ENCODE measurements around the gene COMMD7.

Gene COMMD7

DNA sequence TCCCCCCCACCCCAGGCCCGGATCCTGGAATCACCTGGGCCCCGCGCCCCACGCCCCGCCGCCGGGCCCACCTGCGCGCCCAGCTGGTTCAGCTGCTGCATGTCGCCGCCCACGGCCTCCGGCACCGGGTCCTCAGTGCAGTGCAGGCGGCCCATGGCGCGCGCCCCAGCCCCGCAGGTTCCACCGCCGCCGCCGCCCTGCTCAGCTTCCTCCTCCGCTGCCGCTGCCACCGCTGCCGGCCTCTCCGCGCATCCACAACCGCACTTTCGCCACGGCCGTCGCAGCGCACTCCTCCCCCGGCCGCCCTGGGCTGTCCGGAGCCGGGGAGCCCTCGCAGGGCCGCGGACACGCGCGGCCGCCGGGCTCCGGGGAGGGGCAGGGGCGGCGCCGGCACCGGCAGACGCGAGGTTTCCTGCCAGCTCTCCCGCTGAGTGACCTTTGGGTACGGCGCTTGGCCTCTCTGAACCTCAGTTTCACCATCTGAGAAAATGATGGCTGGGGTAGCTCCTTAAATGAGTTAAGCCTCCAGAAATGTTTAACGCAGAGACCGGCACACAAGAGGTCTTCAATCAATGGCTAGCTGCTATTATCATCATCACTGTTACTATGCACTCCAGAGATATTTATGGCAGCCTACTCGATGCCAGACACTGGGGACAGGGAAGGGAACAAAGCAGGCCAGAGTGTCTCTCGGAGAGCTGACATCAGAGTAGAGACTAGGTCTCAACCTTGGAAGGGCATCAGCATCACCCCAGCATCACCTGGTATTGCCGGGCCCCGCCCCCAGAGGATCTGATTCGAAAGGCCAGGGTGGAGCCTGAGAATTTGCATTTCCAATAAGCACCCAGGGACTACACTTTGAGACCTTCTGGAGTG lies at the start of gene COMMD7:
Gene COMMD7, minus strand, starts transcription at position 231 of the 876 bp plus-strand sequence. Its CDS starts 76 bp downstream, at position 155.
- H3K9ac ChIP-seq (ENCODE audit: low read depth, low read length), result peak within 1 kb of the TSS; percentile 76
- no peaks in the 10 kb centered on the region for H3K36me3 ChIP-seq (ENCODE audit: control insufficient read depth, insufficient read depth, low read length)
- H3K4me3 ChIP-seq (ENCODE audit: low read depth, low read length), result peak within 1 kb of the TSS; percentile 78
- no peaks in the 10 kb centered on the region for H3K27me3 ChIP-seq (ENCODE audit: control insufficient read depth, insufficient read depth, low read length)
- H3K4me1 ChIP-seq (ENCODE audit: control insufficient read depth, insufficient read depth, low read length), result peaks cover 10% of the 10 kb centered on the region
- no peaks in the 10 kb centered on the region for H3K9me3 ChIP-seq (ENCODE audit: control insufficient read depth, insufficient read depth, low read length)

DNA sequence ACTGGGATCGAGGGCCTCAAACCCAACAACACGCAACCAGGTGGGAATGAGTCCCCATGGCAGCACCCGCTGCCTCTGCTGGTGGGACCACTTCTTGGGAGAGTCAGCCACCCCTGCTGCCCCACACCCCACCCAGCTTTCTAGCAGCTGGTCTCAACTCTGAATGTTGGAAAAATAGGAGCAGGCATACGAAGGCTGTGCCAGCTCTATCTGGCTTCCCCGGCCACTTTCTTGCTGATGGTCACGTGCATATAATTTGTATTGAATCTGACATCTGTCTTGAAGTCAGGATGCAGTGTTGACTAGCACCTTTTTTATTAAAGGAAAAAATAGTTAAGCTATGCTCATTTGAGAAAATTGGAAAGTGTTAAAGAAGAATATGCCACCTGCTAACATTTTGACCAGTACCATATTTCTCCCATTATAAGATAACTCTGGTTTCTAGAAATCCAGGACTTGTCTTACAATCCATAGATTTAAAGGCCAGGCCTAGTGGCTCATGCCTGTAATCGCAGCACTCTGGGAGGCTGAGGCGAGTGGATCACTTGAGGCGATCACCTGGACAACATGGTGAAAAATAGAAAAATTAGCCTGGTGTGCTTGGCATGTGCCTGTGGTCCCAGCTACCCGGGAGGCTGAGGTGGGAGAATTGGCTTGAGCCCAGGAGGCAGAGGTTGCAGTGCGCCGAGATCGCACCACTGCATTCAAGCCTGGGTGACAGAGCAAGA lies 49.6 kb upstream of the COMMD7 start:
- no peak overlapping the region for H3K4me3 ChIP-seq (ENCODE audit: low read depth, low read length)
- no peak overlapping the region for H3K9ac ChIP-seq (ENCODE audit: low read depth, low read length)
- H3K27me3 ChIP-seq (ENCODE audit: control insufficient read depth, insufficient read depth, low read length), result no peaks in the 10 kb centered on the region
- peaks cover 3% of the 10 kb centered on the region for H3K4me1 ChIP-seq (ENCODE audit: control insufficient read depth, insufficient read depth, low read length)
- peaks cover 94% of the 10 kb centered on the region for H3K36me3 ChIP-seq (ENCODE audit: control insufficient read depth, insufficient read depth, low read length)
- H3K9me3 ChIP-seq (ENCODE audit: control insufficient read depth, insufficient read depth, low read length), result no peaks in the 10 kb centered on the region

DNA sequence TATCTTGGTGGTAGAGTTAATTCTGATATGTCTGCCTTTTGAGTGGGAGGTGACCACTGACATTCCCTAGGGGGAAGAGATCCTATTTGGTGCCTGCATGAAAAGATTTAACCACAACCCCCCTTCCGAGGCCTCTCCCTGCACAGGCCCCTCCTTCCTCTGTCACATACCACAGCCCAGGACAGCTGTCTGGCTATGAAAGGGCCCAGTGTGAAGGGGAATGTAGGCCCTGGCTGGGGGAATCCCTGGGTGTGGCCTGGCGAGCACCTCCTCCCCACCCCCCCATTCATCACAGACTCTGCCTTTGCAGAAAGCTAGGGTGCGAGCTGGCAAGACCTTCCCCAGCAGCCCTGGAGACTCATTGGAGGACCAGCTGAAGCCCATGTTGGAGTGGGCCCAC lies 49.0 kb upstream of the COMMD7 start:
- Histone ChIP-seq H3K27me3 (ENCODE audit: control insufficient read depth, insufficient read depth, low read length) (no peaks in the 10 kb centered on the region), H3K9me3 (ENCODE audit: control insufficient read depth, insufficient read depth, low read length) (no peaks in the 10 kb centered on the region), H3K4me3 (ENCODE audit: low read depth, low read length) (no peak overlapping the region), H3K36me3 (ENCODE audit: control insufficient read depth, insufficient read depth, low read length) (peaks cover 93% of the 10 kb centered on the region), H3K4me1 (ENCODE audit: control insufficient read depth, insufficient read depth, low read length) (peaks cover 3% of the 10 kb centered on the region), H3K9ac (ENCODE audit: low read depth, low read length) (no peak overlapping the region)

DNA sequence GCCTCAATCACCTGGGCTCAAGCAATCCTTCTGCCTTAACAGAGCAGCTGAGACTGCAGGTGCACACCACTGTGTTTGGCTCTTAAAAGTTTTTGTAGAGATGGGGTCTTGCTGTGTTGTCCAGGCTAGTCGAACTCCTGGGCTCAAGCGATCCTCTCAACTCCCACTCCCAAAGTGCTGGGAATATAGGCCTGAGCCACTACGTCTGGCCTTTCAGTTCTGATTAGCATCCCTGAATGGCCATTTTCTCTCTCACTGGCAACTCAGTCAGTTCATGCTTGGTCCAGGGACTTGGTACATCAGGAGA lies 47.4 kb upstream of the COMMD7 start:
- peaks cover 3% of the 10 kb centered on the region for H3K4me1 ChIP-seq (ENCODE audit: control insufficient read depth, insufficient read depth, low read length)

GRCh38 chr20:32789896-32790750 lies 46.9 kb upstream of the COMMD7 start:
- Histone ChIP-seq H3K9ac (ENCODE audit: low read depth, low read length) (no peak overlapping the region), H3K27me3 (ENCODE audit: control insufficient read depth, insufficient read depth, low read length) (no peaks in the 10 kb centered on the region), H3K36me3 (ENCODE audit: control insufficient read depth, insufficient read depth, low read length) (peaks cover 93% of the 10 kb centered on the region), H3K9me3 (ENCODE audit: control insufficient read depth, insufficient read depth, low read length) (no peaks in the 10 kb centered on the region), H3K4me1 (ENCODE audit: control insufficient read depth, insufficient read depth, low read length) (peaks cover 3% of the 10 kb centered on the region), H3K4me3 (ENCODE audit: low read depth, low read length) (no peak overlapping the region)

More for the DNA sequence above, 47.4 kb upstream of the COMMD7 start:
- H3K36me3 ChIP-seq (ENCODE audit: control insufficient read depth, insufficient read depth, low read length), result peaks cover 93% of the 10 kb centered on the region
- H3K9me3 ChIP-seq (ENCODE audit: control insufficient read depth, insufficient read depth, low read length), result no peaks in the 10 kb centered on the region
- H3K9ac ChIP-seq (ENCODE audit: low read depth, low read length), result no peak overlapping the region
- H3K27me3 ChIP-seq (ENCODE audit: control insufficient read depth, insufficient read depth, low read length), result no peaks in the 10 kb centered on the region
- no peak overlapping the region for H3K4me3 ChIP-seq (ENCODE audit: low read depth, low read length)

DNA sequence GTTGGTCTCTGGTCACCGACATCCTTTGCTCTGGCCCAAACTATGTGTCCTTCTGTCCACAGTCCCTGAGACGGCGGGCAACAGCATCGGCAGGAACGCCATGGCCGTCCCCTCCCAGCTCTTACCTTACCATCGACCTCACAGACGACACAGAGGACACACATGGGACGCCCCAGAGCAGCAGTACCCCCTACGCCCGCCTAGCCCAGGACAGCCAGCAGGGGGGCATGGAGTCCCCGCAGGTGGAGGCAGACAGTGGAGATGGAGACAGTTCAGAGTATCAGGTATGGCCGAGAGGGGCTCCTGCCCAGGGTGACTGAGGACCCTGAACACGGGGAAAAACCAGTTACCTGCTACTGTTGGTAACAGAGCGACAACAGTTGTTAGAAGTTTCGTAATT lies 43.9 kb upstream of the COMMD7 start:
- peaks cover 96% of the 10 kb centered on the region for H3K36me3 ChIP-seq (ENCODE audit: control insufficient read depth, insufficient read depth, low read length)
- H3K4me1 ChIP-seq (ENCODE audit: control insufficient read depth, insufficient read depth, low read length), result peaks cover 6% of the 10 kb centered on the region

GRCh38 chr20:32786059-32786760 lies 42.9 kb upstream of the COMMD7 start:
- H3K27me3 ChIP-seq (ENCODE audit: control insufficient read depth, insufficient read depth, low read length), result no peaks in the 10 kb centered on the region
- H3K9me3 ChIP-seq (ENCODE audit: control insufficient read depth, insufficient read depth, low read length), result no peaks in the 10 kb centered on the region
- H3K36me3 ChIP-seq (ENCODE audit: control insufficient read depth, insufficient read depth, low read length), result peaks cover 96% of the 10 kb centered on the region
- peak overlapping the region; percentile 27 for H3K9ac ChIP-seq (ENCODE audit: low read depth, low read length)
- H3K4me1 ChIP-seq (ENCODE audit: control insufficient read depth, insufficient read depth, low read length), result peaks cover 3% of the 10 kb centered on the region
- H3K4me3 ChIP-seq (ENCODE audit: low read depth, low read length), result no peak overlapping the region

More for the DNA sequence above, 43.9 kb upstream of the COMMD7 start:
- Histone ChIP-seq H3K27me3 (ENCODE audit: control insufficient read depth, insufficient read depth, low read length) (no peaks in the 10 kb centered on the region), H3K4me3 (ENCODE audit: low read depth, low read length) (no peak overlapping the region), H3K9ac (ENCODE audit: low read depth, low read length) (no peak overlapping the region), H3K9me3 (ENCODE audit: control insufficient read depth, insufficient read depth, low read length) (no peaks in the 10 kb centered on the region)

DNA sequence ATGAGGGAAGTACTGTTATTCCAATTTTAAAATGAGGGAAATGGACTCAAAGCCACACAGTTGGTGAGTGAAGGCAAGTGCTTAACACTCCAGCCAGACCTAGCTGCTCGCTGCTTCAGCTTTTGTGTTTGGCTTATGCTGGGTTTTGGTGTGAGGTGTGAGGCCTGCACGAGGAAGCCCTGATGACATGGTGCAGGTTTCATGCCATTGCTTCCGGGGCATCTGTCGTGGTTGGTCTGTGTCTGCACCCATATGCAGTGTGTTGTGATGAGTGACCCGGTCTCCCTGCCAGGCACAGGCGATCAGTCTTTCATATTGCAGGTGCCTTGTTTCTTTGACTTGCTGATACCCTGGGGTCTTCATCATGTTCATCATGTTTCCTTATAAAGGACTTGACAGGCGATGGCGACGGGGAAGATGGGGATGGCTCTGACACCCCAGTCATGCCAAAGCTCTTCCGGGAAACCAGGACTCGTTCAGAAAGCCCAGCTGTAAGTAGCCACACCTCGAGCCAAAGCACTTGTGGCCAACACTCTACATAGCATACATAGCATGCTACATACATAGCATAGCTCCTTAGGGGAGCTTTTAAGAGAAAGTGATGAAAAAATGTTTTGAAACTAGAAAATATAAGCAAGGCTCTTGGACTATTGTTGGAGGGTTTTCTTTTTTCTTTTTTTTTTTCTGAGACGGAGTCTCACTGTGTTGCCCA lies 41.3 kb upstream of the COMMD7 start:
- H3K9me3 ChIP-seq (ENCODE audit: control insufficient read depth, insufficient read depth, low read length), result no peaks in the 10 kb centered on the region
- H3K9ac ChIP-seq (ENCODE audit: low read depth, low read length), result no peak overlapping the region
- no peaks in the 10 kb centered on the region for H3K27me3 ChIP-seq (ENCODE audit: control insufficient read depth, insufficient read depth, low read length)
- no peak overlapping the region for H3K4me3 ChIP-seq (ENCODE audit: low read depth, low read length)
- H3K4me1 ChIP-seq (ENCODE audit: control insufficient read depth, insufficient read depth, low read length), result peaks cover 3% of the 10 kb centered on the region
- peaks cover 96% of the 10 kb centered on the region for H3K36me3 ChIP-seq (ENCODE audit: control insufficient read depth, insufficient read depth, low read length)

- peaks cover 88% of the 10 kb centered on the region for H3K36me3 ChIP-seq (ENCODE audit: control insufficient read depth, insufficient read depth, low read length)
- no peaks in the 10 kb centered on the region for H3K9me3 ChIP-seq (ENCODE audit: control insufficient read depth, insufficient read depth, low read length)
- no peak overlapping the region for H3K9ac ChIP-seq (ENCODE audit: low read depth, low read length)
- H3K4me3 ChIP-seq (ENCODE audit: low read depth, low read length), result no peak overlapping the region
- H3K27me3 ChIP-seq (ENCODE audit: control insufficient read depth, insufficient read depth, low read length), result no peaks in the 10 kb centered on the region
- H3K4me1 ChIP-seq (ENCODE audit: control insufficient read depth, insufficient read depth, low read length), result peaks cover 23% of the 10 kb centered on the region
Observed at GRCh38 chr20:32780749-32781655, 37.7 kb upstream of the COMMD7 start.

- Histone ChIP-seq H3K27me3 (ENCODE audit: control insufficient read depth, insufficient read depth, low read length) (no peaks in the 10 kb centered on the region), H3K9ac (ENCODE audit: low read depth, low read length) (no peak overlapping the region), H3K4me3 (ENCODE audit: low read depth, low read length) (no peak overlapping the region), H3K4me1 (ENCODE audit: control insufficient read depth, insufficient read depth, low read length) (peaks cover 26% of the 10 kb centered on the region), H3K9me3 (ENCODE audit: control insufficient read depth, insufficient read depth, low read length) (no peaks in the 10 kb centered on the region), H3K36me3 (ENCODE audit: control insufficient read depth, insufficient read depth, low read length) (peaks cover 88% of the 10 kb centered on the region)
Observed at GRCh38 chr20:32780278-32780677, 37.0 kb upstream of the COMMD7 start.

Measured in iPS-15b (cell line).